OCI-LY3 (cell line): ENCODE data around the gene SNAP47.
"Not testable (repeated sequence)": the region's sequence is repeated elsewhere in the genome, so short reads cannot be mapped to it uniquely, and the experiment has no call there.

ENCODE experiments used
- H2AFZ ChIP-seq: fragments of 200-600, 300-600 bp; shearing (Covaris generic); 2 replicates; pipeline ENCODE4 v1.6.0; 2014; ENCODE audit warnings: antibody characterized with exemption, low read depth, low read length
- H3K27ac ChIP-seq: fragments of 200-600, 300-600 bp; sonication (generic); 2 replicates; pipeline ENCODE4 v1.5.1; 2014; ENCODE audit warnings: mild to moderate bottlenecking, low read length, moderate library complexity, mixed read lengths
- H3K27me3 ChIP-seq: fragments of 200-600, 300-600 bp; sonication (generic); 2 replicates; pipeline ENCODE4 v1.6.1; 2014; ENCODE audit warnings: low read depth, low read length, mixed read lengths
- H3K36me3 ChIP-seq: fragments of 200-600, 300-600 bp; sonication (generic); replicated peaks from 2 replicates; pipeline ENCODE3; 2014; ENCODE audit warnings: low read depth, low read length, mixed read lengths
- H3K4me1 ChIP-seq: fragments of 300-600, 200-600 bp; sonication (generic); 2 replicates; pipeline ENCODE4 v1.6.1; 2014; ENCODE audit warnings: low read length, mixed read lengths
- H3K4me2 ChIP-seq: fragments of 200-600, 300-600 bp; sonication (generic); 2 replicates; pipeline ENCODE4 v1.6.1; 2014; ENCODE audit warnings: low read length, mixed read lengths
- H3K4me3 ChIP-seq: fragments of 300-600, 200-600 bp; sonication (generic); 2 replicates; pipeline ENCODE4 v1.5.1; 2014; ENCODE audit warnings: antibody characterized with exemption, mild to moderate bottlenecking, low read length, moderate library complexity
- H3K79me2 ChIP-seq: fragments of 300-600, 200-600 bp; shearing (Covaris generic); 2 replicates; pipeline ENCODE4 v1.6.1; 2014; ENCODE audit warnings: mild to moderate bottlenecking, low read length, mixed read lengths
- H3K9ac ChIP-seq: fragments of 300-600, 200-600 bp; shearing (Covaris generic); 2 replicates; pipeline ENCODE4 v1.6.0; 2014; ENCODE audit warnings: mild to moderate bottlenecking, low read length, moderate library complexity
- H3K9me3 ChIP-seq: fragments of 200-600, 300-600 bp; shearing (Covaris generic); 2 replicates; pipeline ENCODE4 v1.6.1; 2014; ENCODE audit warnings: low read length, mixed read lengths; ENCODE audit not compliant: insufficient read depth
- H4K20me1 ChIP-seq: fragments of 200-600, 300-600 bp; sonication (generic); 2 replicates; pipeline ENCODE4 v1.6.1; 2016; ENCODE audit warnings: low read length, mixed read lengths; ENCODE audit not compliant: insufficient read depth
- CTCF ChIP-seq: fragments of 200-600, 300-600 bp; sonication (generic); IDR thresholded peaks from 2 replicates; pipeline ENCODE4 v1.5.1; 2014; ENCODE audit warnings: antibody characterized with exemption, low read length, low read depth
- EZH2phosphoT487 ChIP-seq: fragments of 200-600 bp; shearing (Covaris generic); IDR thresholded peaks from 2 replicates; pipeline ENCODE4 v1.6.1; 2018; ENCODE audit warnings: antibody characterized with exemption, mixed run types, low read depth

The SNAP47 gene

DNA sequence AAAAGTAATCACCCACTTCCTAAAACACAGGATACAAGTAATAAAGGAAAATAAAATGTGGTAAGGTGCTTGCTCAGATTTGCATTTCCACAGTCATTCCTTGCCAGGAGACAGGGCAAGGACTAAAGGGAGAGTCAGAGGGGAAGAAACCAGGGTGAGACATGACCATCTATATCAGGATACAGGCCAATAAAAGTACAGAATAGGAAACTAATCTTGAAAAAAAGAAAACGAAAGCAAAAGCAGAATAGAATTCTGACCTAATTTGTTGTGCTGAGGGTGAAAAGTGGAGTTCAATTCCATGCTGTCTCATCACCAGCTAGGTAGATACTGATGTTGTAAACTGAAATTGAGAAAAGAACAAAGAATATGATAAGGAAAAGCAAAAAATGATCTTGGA, 27.4 kb upstream of the SNAP47 start:
- H3K4me2 ChIP-seq: no peak overlapping the region
- H3K4me3 ChIP-seq: no peak overlapping the region

DNA sequence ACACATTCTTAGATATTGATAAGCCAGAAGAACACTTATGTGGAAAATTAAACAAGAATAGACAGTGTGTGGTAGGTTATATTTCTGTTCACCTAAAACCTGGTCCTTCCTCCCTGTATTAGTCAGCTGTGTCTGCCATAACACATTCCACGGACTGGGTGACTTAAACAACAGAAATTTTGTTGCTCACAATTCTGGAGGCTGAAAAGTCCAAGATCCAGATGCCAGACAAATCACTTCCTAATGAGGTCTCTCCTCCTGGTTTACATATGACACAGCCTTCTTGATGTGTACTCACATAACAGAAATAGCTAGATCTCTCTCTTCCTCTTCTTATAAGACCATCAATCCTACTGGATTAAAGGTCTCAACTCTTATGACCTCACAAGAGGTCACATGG, 25.8 kb upstream of the SNAP47 start:
- H3K79me2 ChIP-seq: no peaks in the 10 kb centered on the region
- no peaks in the 10 kb centered on the region for H3K27me3 ChIP-seq
- H3K4me2 ChIP-seq: no peak overlapping the region
- H3K9me3 ChIP-seq: peaks cover 20% of the 10 kb centered on the region; the same call in 1 of the 2 replicates
- H3K4me1 ChIP-seq: peaks cover 9% of the 10 kb centered on the region
- no peak overlapping the region for H3K9ac ChIP-seq
- H3K4me3 ChIP-seq: no peak overlapping the region
- no peaks in the 10 kb centered on the region for H4K20me1 ChIP-seq
- H3K36me3 ChIP-seq: no peaks in the 10 kb centered on the region
- H2AFZ ChIP-seq: no peak overlapping the region
- no peak overlapping the region for H3K27ac ChIP-seq
- TF ChIP-seq EZH2phosphoT487: no peak
- no peak for TF ChIP-seq CTCF

More for the DNA sequence above, 27.4 kb upstream of the SNAP47 start:
- H3K36me3 ChIP-seq: no peaks in the 10 kb centered on the region
- no peaks in the 10 kb centered on the region for H4K20me1 ChIP-seq
- H3K9me3 ChIP-seq: peaks cover 11% of the 10 kb centered on the region; the same call in 1 of the 2 replicates
- no peak overlapping the region for H3K27ac ChIP-seq
- no peak overlapping the region for H3K9ac ChIP-seq
- no peak overlapping the region for H2AFZ ChIP-seq
- no peak for TF ChIP-seq CTCF
- no peak for TF ChIP-seq EZH2phosphoT487
- no peaks in the 10 kb centered on the region for H3K27me3 ChIP-seq
- H3K4me1 ChIP-seq: peaks cover 8% of the 10 kb centered on the region
- H3K79me2 ChIP-seq: no peaks in the 10 kb centered on the region

DNA sequence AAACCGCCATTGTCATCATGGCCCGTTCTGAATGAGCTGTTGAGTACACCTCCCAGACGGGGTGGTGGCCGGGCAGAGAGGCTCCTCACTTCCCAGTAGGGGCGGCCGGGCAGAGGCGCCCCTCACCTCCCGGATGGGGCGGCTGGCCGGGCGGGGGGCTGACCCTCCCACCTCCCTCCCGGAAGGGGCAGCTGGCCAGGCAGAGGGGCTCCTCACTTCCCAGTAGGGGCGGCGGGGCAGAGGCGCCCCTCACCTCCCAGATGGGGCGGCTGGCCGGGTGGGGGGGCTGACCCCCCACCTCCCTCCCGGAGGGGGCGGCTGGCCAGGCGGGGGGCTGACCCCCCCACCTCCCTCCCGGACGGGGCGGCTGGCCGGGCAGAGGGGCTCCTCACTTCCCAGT, 24.8 kb upstream of the SNAP47 start:
- not testable (repeated sequence) for H3K27ac ChIP-seq, H4K20me1 ChIP-seq

DNA sequence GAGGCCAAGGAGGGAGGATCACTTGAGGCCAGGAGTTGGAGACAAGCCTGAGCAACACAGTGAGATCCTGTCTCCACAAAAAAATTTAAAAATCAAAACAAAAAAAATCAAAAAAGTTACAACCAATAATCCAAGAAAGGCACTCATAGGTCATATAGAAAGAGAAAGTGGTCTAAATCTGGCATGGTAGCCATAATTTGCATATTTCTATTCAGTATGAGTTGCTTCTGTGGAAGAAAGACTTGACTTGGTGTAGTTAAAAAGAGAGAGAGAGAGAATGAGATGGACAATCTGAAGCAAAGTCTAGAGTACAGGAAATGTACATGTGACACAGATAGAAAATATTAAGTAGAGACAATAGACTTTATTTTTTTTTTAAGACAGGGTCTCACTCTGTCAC, 22.6 kb upstream of the SNAP47 start:
- Histone ChIP-seq H3K9me3 (peaks cover 23% of the 10 kb centered on the region; the same call in 1 of the 2 replicates), H3K4me2 (no peak overlapping the region)

More for the DNA sequence above, 24.8 kb upstream of the SNAP47 start:
- H3K9me3 ChIP-seq: peaks cover 24% of the 10 kb centered on the region; the same call in 1 of the 2 replicates
- not testable (repeated sequence) for H3K4me2 ChIP-seq, H3K4me3 ChIP-seq, H3K36me3 ChIP-seq, H3K4me1 ChIP-seq, H2AFZ ChIP-seq, H3K9ac ChIP-seq, H3K79me2 ChIP-seq, H3K27me3 ChIP-seq

More for the DNA sequence above, 22.6 kb upstream of the SNAP47 start:
- no peaks in the 10 kb centered on the region for H4K20me1 ChIP-seq
- no peaks in the 10 kb centered on the region for H3K36me3 ChIP-seq
- H3K4me1 ChIP-seq: peaks cover 9% of the 10 kb centered on the region
- TF ChIP-seq EZH2phosphoT487: no peak
- TF ChIP-seq CTCF: no peak
- H3K27ac ChIP-seq: no peak overlapping the region
- H3K79me2 ChIP-seq: no peaks in the 10 kb centered on the region
- H2AFZ ChIP-seq: no peak overlapping the region
- no peak overlapping the region for H3K9ac ChIP-seq
- no peaks in the 10 kb centered on the region for H3K27me3 ChIP-seq
- no peak overlapping the region for H3K4me3 ChIP-seq
